PFSK-1 (cell line): ENCODE data around the gene PSORS1C2.

Source experiments
- POLR2AphosphoS5 ChIP-seq: IDR thresholded peaks from 2 replicates; pipeline ENCODE4 v1.6.1; 2012; ENCODE audit warnings: low read depth, mild to moderate bottlenecking, control low read depth, low read length, moderate library complexity
- SIN3A ChIP-seq: IDR thresholded peaks from 2 replicates; pipeline ENCODE4 v1.6.1; 2012; ENCODE audit warnings: mild to moderate bottlenecking, low read length, moderate library complexity, borderline replicate concordance; ENCODE audit not compliant: insufficient read depth

DNA sequence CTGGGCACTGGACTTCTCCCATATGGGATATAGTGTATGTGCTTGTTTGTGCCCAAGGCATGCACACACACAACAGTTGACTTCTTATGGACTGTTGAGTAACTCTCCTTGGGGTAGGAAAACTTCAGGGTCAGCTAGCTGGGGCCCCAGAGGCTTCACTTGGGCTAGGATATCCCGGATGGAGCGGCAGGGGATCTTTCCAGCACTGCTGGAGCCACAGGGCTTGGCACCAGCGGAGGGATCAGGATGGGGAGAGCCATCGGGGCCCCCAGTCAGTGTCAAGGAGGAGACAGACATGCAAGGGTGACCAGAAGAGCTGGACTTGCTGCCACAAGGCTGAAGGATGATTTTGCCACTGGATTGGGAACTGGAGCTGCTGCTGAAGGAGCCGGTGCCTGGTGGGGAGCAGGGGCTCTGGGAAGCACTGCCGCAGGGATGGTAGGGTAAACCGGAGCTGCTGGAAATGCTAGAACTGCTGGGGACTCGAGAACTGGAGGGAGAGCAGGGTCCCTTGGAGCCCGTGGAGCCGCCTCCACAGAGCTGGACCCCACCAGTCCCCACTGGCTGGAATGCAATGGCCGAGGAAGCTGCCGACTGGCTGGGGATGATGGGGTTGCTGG, 22.8 kb downstream of the PSORS1C2 start:
- TF ChIP-seq POLR2AphosphoS5 (no peak), SIN3A (no peak)
